GM18499 (cell line): Measurements from ENCODE around the gene GPR162.
"Not testable (repeated sequence)": the region's sequence is repeated elsewhere in the genome, so short reads cannot be mapped to it uniquely, and the experiment has no call there.

Experiments used
- ATAC-seq: cut with Tn5 transposase; IDR thresholded peaks from one replicate; pipeline ENCODE4 v1.9.1; 2021; ENCODE audit warnings: moderate number of reproducible peaks; ENCODE audit not compliant: insufficient read depth, unreplicated experiment

Gene GPR162

DNA sequence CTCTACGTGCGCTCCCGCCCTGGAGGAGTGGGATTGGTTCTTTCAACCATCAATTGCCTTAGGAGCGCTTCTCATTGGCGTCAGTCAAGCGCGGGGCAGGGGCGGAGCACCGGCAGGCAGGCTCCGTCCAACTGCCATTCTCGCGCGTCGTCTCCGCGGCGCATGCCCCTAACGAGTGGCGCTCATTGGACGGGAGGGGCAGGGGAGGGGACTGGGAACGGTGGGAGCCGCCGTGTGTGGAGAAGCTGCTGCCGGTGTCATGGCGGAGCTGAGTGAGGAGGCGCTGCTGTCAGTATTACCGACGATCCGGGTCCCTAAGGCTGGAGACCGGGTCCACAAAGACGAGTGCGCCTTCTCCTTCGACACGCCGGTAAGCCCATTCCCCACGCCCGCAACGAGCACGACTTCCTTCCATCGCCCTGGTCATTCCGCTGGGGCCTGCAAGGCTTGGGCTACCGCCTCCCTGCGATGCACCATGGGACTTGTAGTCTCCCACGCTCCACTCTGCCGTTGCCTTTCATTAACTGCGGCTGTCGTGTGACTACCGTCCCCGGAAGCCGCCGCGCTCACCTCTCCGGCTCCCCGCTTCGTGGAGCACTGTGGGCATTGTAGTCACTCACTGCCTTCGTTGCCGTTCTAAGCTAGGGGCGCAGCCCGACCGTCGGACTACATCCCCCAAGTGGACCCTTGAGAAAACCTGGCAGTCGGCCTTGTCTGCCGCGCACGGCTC lies 30.5 kb downstream of the GPR162 start, which contains the start of gene USP5:
Gene USP5 (plus strand): TSS at position 230 of the 730 bp plus-strand sequence. CDS start 30 bp downstream, at position 260.
- peak; percentile 62 for ATAC-seq

- ATAC-seq = no peak
Observed at GRCh38 chr12:6852651-6853354, 31.2 kb downstream of the GPR162 start.

DNA sequence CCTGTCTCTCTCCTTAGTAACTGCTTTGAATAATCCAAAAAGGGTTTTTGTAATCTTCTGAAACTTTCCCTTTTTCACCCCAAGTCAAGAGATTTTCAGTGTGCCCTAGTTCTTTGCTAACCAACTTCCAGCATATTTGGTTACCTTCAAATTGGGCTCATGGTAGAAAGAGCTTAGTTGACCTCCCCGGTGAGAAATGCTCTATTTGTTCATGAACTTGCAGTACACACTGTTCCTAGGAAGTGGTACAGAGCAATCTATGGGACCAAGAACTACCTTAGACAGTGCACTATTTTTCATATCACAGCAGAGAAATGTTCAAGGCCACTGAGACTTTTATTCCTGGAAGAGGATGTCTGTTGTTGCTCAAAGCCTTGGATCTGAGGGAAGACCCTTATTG lies 32.0 kb downstream of the GPR162 start:
- no peak for ATAC-seq

DNA sequence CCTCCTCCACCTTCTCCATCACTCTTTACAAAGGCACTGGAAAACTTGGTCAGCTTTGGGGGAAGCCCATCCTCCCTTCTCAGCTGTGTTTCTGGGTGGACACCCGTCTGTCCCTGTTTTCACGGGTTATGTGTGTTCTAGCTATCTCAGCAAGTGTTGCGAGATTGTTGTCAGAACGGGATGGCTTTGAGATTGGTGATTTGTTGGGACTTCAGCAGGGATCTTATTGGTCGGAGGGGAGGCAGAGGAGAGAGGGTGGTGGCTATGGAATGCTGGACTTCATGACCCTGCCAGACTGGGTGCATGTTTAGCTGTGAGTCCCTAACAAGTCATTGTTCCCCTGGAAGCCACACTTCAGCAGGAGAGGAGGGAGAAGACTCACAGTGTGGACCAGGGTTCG lies 32.4 kb downstream of the GPR162 start:
- ATAC-seq = no peak

DNA sequence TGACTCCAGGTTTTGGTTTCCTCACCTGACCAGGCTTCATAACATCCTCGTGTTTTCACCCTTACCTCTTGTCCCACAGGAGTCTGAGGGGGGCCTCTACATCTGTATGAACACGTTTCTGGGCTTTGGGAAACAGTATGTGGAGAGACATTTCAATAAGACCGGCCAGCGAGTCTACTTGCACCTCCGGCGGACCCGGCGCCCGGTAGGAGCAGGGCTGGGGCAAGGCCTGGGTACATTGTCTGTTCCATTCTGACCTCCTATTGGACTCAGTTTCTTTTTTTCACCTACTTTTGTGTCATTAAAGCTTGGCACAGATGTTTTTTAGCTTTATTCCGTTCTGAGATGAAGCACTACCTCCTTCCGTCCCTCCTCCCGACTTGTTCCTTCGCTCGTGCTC lies 33.7 kb downstream of the GPR162 start:
- no peak for ATAC-seq

DNA sequence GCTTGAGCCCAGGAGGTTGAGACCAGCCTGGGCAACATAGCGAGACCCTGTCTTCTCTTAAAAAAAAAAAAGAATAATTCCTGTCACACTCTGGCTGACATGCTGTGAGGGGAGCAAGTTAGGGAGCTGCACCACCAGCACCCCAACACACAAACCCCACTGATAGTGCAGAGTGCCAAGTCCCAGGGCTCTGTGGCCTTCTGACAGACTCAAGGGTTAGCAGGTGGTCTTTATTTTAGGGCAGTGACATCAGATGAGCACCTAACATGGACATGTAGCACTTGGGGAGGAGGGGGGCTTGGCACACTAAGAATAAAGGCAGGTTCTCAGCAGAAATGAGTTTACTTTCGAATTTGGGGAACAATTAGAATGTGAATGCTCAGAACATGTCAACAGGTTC lies 37.2 kb downstream of the GPR162 start:
- no peak for ATAC-seq

DNA sequence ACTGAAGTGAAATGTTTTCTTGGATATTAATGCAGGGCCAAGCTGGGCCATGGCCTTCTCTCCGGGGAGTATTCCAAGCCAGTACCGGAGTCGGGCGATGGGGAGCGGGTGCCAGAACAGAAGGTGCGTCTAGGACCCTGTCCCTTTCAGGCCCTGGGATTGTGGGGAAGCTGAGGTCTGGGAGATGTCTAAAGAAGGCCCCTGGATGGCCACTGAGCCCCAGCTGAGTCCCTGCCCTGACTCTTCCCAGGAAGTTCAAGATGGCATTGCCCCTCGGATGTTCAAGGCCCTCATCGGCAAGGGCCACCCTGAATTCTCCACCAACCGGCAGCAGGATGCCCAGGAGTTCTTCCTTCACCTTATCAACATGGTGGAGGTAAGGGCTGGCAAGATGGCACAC lies 38.5 kb downstream of the GPR162 start:
- no peak for ATAC-seq

- ATAC-seq = no peak
Observed at GRCh38 chr12:6860942-6861341, 39.3 kb downstream of the GPR162 start.

DNA sequence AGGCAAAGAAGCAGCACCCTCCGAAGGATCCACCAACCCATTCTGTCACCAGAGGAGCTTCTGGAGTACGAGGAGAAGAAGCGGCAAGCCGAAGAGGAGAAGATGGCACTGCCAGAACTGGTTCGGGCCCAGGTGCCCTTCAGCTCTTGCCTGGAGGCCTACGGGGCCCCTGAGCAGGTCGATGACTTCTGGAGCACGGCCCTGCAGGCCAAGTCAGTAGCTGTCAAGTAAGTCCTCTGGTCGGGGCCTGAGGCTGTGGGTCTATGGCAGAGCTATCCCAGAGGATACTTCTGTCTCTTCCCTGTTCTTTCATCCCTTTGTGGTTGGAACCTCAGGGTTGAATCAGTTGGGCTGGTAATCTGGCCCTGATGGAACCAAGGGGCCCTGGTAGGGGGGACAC lies 39.8 kb downstream of the GPR162 start:
- ATAC-seq = no peak

- ATAC-seq = no peak
Observed at GRCh38 chr12:6863033-6863432, 41.4 kb downstream of the GPR162 start.

- ATAC-seq = no peak
Observed at GRCh38 chr12:6863586-6864321, 42.1 kb downstream of the GPR162 start.

GRCh38 chr12:6865307-6865706 lies 43.7 kb downstream of the GPR162 start:
- not testable (repeated sequence) for ATAC-seq

- no peak for ATAC-seq
Observed at GRCh38 chr12:6866163-6866919, 44.7 kb downstream of the GPR162 start.

DNA sequence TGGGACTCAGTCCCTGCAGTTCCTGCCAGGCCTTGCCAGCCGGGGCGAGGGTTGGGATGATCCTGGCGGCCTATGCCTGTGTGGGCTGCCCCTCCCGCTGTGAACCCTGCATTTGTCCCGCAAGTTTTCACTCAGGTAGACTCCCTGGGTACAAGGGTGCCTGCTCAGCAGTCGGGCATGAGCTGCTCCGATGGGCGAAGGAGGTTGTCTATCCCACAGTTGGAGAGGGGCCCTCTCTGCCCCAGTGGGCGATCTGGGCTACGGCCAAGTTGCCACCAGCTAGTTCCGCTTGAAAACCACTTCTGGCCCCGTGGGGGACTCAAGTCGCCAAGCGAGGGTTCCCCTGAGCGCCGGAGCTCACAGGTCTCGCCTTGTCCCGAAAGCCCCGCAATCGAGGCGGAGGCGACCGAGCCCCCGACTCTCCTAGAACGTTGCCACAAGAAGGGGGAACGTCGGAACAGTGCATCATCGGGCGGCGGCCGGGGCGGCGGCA lies 45.3 kb downstream of the GPR162 start:
- no peak for ATAC-seq

GRCh38 chr12:6867413-6868210 lies 46.0 kb downstream of the GPR162 start, which contains the start of gene TPI1:
Gene TPI1 (plus strand): TSS chr12:6867531. CDS start chr12:6867567, 36 bp downstream.
- ATAC-seq = no peak

- ATAC-seq = no peak
Observed at GRCh38 chr12:6868211-6869048, 46.8 kb downstream of the GPR162 start.

DNA sequence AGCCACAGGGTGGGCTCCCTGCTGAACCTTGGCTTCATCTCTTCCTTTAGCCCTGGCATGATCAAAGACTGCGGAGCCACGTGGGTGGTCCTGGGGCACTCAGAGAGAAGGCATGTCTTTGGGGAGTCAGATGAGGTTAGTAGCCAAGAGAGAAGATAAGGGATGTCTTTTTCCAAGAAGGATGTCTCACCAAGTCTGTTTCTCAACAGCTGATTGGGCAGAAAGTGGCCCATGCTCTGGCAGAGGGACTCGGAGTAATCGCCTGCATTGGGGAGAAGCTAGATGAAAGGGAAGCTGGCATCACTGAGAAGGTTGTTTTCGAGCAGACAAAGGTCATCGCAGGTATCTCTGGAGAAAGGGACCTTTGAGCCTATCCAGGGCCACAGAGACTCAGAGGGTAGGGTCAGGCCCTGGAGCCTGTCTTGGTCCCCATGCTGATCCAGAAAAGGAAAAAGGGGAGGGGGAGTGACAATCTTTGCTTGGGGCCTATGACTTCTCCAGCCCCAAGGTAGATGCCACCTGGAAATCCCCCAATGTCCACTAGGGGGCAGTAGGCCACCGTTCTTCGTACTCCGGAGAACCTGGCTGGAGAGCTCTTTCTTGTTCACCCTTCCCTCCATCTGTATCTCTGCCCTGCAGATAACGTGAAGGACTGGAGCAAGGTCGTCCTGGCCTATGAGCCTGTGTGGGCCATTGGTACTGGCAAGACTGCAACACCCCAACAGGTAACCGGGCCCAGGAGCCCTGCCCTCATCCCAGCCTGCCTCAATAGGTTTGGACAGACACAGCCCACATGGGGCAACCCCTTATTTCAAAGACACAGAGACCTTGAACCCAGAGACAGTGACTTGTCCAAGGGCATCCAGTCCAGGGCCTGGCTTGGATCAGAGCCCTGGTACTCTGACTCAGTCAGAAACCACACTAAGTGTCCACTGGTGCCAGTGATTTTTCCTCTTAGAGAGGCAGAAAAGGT lies 47.7 kb downstream of the GPR162 start:
- ATAC-seq = no peak
